Stimulated activated CD8-positive, alpha-beta memory T cell treated with anti-CD3 and anti-CD28 coated beads, Interleukin-4, amount 100 ng/mL, for 4 hours (primary cell): Measurements from ENCODE around the gene MAGEA6.
"Not testable (repeated sequence)": the region's sequence is repeated elsewhere in the genome, so short reads cannot be mapped to it uniquely, and the experiment has no call there.

Experiments used
- DNase-seq, 2 donors: peaks; one replicate each; pipeline ENCODE4 v3.0.0-alpha.2; 2020; ENCODE audit warnings: low read depth in 2 of 2, low spot score in 1 of 2

The MAGEA6 gene

GRCh38 chrX:152734143-152734858, 35.2 kb downstream of the MAGEA6 start:
- not testable (repeated sequence) for DNase-seq

GRCh38 chrX:152733261-152733975, 36.1 kb downstream of the MAGEA6 start, which contains the start of the genes CSAG1 and MAGEA12:
Gene CSAG1 (minus strand): TSS chrX:152733721. CDS start chrX:152732460, 1,261 bp downstream.
Gene MAGEA12 (plus strand): TSS chrX:152733757. CDS start chrX:152736162, 2,405 bp downstream.
- no peak for DNase-seq

- DNase-seq = no peak
These were observed 44.1 kb downstream of the MAGEA6 start for GRCh38 chrX:152725409-152725808.
